ENCODE measurements around the gene PKD1.

PKD1 gene

GRCh38 chr16:2167068-2167638 lies 31.5 kb upstream of the PKD1 start:
- no peak for DNase-seq

GRCh38 chr16:2166263-2167067 lies 30.8 kb upstream of the PKD1 start:
- DNase-seq, result no peak

- no peak for DNase-seq
Observed at GRCh38 chr16:2165861-2166260, 30.2 kb upstream of the PKD1 start.

- no peak for DNase-seq
Observed at GRCh38 chr16:2163211-2163881, 27.6 kb upstream of the PKD1 start.

GRCh38 chr16:2162676-2163118 lies 27.0 kb upstream of the PKD1 start:
- DNase-seq, result no peak

DNA sequence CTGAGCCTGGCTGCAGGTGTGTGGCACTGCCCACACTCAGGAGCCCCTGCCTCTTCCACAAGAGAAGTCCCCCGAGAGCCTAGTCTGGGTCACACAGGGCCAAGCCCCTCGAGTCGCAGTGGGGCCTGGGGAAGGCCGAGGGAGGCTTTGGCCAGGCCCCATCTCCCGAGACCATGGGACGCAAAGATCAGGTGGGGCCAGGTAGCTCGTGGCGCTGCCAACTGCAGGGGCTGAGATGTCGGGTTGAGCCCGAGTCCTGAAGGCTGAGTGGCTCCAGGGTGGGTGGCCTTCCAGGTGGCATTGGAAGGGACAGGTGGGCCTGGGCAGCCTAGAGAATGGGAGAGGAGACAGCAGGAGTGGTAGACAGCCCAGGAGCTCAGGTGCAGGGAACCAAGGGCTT lies 26.2 kb upstream of the PKD1 start:
- DNase-seq, result no peak

DNA sequence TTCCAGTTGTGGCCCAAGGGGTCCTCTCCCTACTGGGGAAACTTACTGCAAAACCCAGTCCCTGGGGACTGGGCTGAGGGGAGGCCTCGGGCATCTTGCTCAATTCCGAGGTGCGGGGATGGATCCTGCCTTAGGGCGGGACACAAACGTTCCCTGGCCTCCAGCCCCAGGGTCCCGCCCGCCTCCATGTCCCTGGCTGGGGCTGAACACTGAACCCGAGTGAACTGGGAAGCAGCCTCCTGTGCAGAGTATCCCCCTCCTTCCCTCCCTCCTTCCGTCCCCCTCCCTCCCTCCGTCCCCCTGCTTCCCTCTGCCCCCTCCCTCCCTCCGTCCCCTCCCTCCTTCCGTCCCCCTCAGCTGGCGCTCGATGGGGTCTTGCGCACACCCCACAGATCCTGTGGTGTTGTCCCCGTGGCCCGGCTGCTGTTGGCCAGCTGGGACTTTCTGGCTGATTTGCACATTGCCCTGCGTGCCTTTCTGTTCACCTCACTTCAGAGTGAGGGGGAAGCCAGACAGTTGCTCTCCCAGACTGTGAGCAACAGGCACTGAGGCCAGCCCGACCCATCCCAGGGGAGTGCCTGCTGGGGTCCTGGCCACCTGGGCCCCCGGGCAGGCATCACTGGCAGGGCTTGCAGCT lies 25.3 kb upstream of the PKD1 start:
- no peak for DNase-seq

GRCh38 chr16:2159175-2159838 lies 23.6 kb upstream of the PKD1 start:
- no peak for DNase-seq

DNA sequence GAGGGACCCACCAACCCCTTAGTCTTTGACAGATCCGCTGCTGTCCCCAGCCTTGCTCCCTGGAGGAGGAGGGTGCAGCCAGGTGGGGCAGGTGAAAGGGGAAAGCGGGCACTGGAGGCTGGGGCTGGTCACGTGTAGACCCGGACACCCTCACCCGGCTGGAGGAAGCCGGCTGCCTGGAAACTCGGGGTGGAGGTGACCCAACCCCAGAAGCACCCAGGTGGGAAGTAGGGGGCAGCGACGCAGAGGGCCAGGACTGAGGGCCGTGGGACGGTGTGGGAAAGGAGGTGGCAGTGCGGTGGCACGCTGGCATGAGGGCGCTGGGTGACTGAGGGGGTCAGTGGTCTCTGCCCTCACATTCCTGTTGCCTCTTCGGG lies 22.6 kb upstream of the PKD1 start:
- no peak for DNase-seq

- DNase-seq, result no peak
Observed at GRCh38 chr16:2157480-2158261, 22.0 kb upstream of the PKD1 start.

DNA sequence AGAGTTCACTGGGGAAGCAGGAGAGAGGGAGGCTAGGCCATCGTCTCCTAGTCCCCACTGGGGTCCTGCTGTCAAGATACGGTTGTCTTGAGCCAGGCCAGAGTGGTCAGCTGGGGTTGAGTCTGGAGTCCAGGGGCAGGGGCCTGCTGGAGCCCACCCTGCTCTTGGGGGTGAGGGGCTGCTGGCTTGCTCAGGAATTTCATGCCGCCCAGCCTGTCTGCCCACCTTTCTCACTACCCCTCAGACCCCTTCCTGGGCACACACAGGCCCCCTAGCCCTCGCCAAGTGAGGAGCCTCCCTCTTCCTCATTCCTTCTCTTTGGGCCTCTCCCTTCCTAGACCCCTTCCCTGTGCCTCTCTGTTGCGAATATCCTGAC lies 21.1 kb upstream of the PKD1 start:
- DNase-seq, result no peak

GRCh38 chr16:2155977-2156848 lies 20.5 kb upstream of the PKD1 start:
- peak; percentile 31 for DNase-seq

GRCh38 chr16:2155091-2155950 lies 19.6 kb upstream of the PKD1 start, which contains the start of gene TRAF7:
TSS of gene TRAF7 (plus strand) at chr16:2155782. CDS start at chr16:2163921, 8,139 bp downstream.
- DNase-seq, result peak; percentile 100

GRCh38 chr16:2154533-2155090 lies 18.9 kb upstream of the PKD1 start:
- DNase-seq, result no peak

DNA sequence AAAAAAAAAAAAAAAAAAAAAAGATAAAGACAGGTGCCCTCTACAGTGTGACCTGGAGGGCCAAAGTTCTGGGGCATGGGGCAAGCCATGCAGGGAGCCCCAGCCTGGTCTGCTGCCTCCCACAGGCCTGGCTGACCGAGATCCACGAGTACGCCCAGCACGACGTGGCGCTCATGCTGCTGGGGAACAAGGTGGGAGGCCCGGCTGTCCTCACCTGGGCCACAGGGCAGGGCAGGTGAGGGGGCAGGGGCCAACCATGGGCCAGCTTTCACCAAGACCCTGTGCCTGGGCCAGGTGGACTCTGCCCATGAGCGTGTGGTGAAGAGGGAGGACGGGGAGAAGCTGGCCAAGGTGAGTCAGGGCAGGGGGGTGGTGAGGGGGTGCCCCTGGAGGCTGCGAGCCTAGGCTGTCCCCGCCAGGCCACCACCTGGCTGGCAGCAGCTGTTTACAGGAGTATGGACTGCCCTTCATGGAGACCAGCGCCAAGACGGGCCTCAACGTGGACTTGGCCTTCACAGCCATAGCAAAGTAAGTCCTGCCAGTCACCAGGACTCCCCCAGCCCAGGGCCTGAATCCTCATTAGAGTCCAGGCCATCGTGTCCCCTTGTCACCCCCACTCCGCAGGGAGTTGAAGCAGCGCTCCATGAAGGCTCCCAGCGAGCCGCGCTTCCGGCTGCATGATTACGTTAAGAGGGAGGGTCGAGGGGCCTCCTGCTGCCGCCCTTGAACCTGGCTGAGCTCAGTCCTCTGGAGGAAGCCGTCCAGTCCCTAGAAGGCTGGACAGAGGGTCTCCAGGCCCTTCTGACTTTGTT lies 17.2 kb upstream of the PKD1 start:
- DNase-seq, result peak; percentile 43

DNA sequence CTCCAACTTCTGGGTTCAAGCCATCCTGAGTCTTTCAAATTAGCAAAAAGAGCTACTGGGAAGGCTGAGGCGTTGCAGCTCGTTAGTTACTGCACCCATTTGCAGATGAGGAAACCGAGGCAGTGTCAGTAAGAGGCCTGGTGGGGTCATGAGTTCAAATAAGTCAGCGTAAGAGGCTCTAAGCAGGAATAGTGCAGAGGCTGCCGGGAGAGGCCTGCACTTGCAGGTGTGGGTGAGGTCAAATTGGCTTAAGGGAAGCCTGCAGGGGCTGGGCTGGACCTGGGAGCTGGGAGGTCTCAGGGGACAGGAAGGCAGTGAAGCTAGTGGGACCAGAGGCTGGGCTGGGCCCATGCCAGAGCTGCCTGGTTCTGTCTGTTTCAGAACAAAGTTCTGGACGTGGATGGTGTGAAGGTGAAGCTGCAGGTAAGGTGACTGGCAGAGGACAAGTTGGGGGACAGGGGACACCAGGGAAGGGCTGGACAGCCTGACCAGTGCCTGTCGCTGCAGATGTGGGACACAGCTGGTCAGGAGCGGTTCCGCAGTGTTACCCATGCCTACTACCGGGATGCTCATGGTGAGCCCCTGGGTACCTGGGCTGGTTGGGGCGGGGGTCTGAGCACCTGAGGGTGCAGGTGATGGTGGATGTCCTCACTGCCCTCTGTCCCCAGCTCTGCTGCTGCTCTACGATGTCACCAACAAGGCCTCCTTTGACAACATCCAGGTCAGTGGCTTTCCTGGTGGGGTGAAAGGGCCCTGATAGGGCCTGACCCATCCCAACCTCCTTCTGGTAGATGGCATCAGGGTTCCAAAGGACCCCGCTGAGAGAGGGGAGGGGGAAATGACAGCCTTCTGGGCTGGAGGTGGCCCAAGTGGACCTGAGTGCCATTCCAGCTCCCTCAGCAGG lies 15.7 kb upstream of the PKD1 start:
- peak; percentile 27 for DNase-seq

DNA sequence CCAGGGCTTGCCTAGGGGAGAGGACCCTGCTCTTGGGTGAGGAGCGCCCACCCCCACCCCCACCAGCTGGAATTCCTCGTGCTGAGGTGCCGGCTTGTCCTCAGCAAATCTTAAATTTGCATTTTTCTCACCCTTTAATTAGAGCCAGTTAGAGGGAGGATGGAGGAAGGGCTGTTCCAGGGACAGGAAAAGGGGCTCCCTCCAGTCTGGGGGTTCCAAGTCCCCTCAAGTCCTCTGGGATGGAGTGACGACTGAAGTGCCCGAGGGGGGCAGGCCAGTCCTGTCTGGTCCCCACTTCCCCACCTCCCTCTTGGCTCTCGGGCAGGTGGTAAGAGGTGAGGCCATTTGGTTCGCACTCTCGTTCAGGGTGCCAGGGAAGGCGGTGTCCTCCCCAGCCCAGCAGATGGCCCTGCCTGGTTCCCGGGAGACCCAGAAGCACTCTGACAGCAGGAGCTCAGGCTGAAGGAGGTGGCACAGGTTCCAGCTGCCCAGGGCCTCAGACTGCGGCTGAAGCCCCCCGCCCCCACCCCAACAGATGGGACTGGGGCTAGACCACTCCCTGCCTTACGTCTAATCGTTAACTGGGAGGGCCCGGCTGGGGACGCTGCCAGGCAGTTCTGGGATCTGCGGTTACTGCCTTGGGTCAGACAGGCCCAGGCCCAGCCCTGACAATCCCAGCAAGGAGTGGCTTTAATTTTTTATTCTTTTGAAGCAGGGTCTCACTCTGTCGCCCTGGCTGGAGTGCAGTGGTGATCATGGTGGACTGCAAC lies 14.9 kb upstream of the PKD1 start:
- peak; percentile 68 for DNase-seq

Measured in hematopoietic multipotent progenitor cell treated with erythropoietin and hydrocortisone succinate and interleukin-3 and kit ligand, for 8 days (in vitro differentiated cells).